Left lung (tissue), 10 donors: Measurements from ENCODE around the gene COMMD3. TPM values are rescaled to one million over a fixed set of nuclear protein-coding genes. Genes with fewer than 3 reads are reported as not detected.

Experiments used
- ATAC-seq: fragments of 200-7000 bp; cut with Tn5 transposase; one replicate; pipeline ENCODE4 v1.9.1; 2020; ENCODE audit warnings: moderate library complexity
- DNase-seq, 4 donors: peaks; one replicate each; pipeline ENCODE4 v3.0.0-alpha.2; 2013 to 2020
- H3K27ac ChIP-seq, 2 donors: fragments of 200-600 bp; sonication (generic) in 1 of 2; one replicate each; pipeline versions ENCODE4 v1.5.0 to v1.8.0; 2020 to 2021
- H3K27me3 ChIP-seq, 2 donors: fragments of 200-600 bp; sonication (generic) in 1 of 2; one replicate each; pipeline versions ENCODE4 v1.5.0 to v1.8.0; 2020 to 2021
- H3K36me3 ChIP-seq, 2 donors: fragments of 200-600 bp; sonication (generic) in 1 of 2; one replicate each; pipeline versions ENCODE4 v1.5.0 to v1.8.0; 2020 to 2021
- H3K4me1 ChIP-seq, 2 donors: fragments of 200-600 bp; one replicate each; pipeline ENCODE4 v1.8.0; 2021
- H3K4me3 ChIP-seq, 2 donors: fragments of 200-600 bp; sonication (generic) in 1 of 2; one replicate each; pipeline versions ENCODE4 v1.5.0 to v1.8.0; 2020 to 2021; ENCODE audit warnings: mild to moderate bottlenecking in 1 of 2
- H3K9me3 ChIP-seq, 2 donors: fragments of 200-600 bp; sonication (generic) in 1 of 2; one replicate each; pipeline versions ENCODE4 v1.5.0 to v1.8.0; 2020 to 2021
- CTCF ChIP-seq, 2 donors: fragments of 200-600 bp; sonication (generic) in 1 of 2; IDR thresholded peaks; one replicate each; pipeline versions ENCODE4 v1.5.0 to v1.8.0; 2021; ENCODE audit warnings: antibody characterized with exemption in 2 of 2
- intact Hi-C, 2 donors: fragments of 100-400 bp; cut with DNase I; formaldehyde crosslinking; loops; one replicate each; pipeline versions ENCODE4 v1.11.2 to v1.14.2; 2022
- polyA plus RNA-seq, 6 donors: library from polyadenylated mRNA; unstranded; fragments of 120-200 nt; gene quantifications; one replicate each; pipeline ENCODE4 v1.2.1, GENCODE V29; 2013; ENCODE audit not compliant: insufficient read length in 6 of 6
- total RNA-seq, 2 donors: library from RNA; stranded (reverse); fragmentation: NEBNext Ultra II Directional; extraction: Animal tissue kit (Norgen Biotek cat#: 25700); gene quantifications; one replicate each; pipeline ENCODE4 v1.2.1, GENCODE V29; 2021
- donor health status: DM: no; HTN: yes; CAD: no.
- donor health status: DM: no; HTN: no; CAD: no.

Gene COMMD3
- total and polyA plus RNA-seq, 8 donors: 54.3 to 88.7 (median 70.8) TPM

- TF ChIP-seq CTCF (IDR thresholded peaks at IDR 0.05): no peak
- intact Hi-C loops: loop anchor here in 1 of 2 donors (10.0 kb wide), 1 partner anchor 70 kb away; no protein-coding TSS in a partner anchor
- Histone ChIP-seq H3K27me3 (peaks cover 12 to 37% of the 10 kb centered on the region in 2 donors), H3K36me3 (peaks cover 0 to 17% of the 10 kb centered on the region in 2 donors), H3K9me3 (no peaks in the 10 kb centered on the region), H3K4me3 (peak overlapping the region in 1 of 2 donors; percentile 47), H3K4me1 (peaks cover 13 to 44% of the 10 kb centered on the region in 2 donors), H3K27ac (no peak overlapping the region)
- DNase-seq (no peak), ATAC-seq (no peak)
Observed at GRCh38 chr10:22324413-22324812, 8.2 kb downstream of the COMMD3 start.

DNA sequence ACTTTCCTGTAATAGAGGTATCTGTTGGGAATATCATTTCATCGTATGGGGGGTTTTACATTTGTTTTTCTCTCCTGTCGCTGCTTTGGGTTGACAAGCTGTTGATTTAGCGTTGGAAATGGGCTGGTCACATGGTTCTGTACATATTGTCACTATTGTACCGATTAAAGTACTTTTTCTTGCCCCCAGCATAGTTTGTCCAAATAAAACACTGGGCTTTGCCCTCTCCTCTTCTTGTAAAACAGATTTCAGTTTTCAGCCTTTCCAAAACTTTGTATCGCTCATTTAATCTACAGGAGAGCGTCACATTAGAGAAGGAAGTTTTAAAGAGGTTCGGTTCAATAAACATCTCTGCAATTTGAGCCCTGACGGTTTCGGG is 8.7 kb downstream of the COMMD3 start:
- ATAC-seq (no peak), DNase-seq (no peak)
- no peak overlapping the region for H3K27ac ChIP-seq

GRCh38 chr10:22325272-22326144 is 9.3 kb downstream of the COMMD3 start:
- TF ChIP-seq CTCF (IDR thresholded peaks at IDR 0.05): no peak
- peak overlapping the region; percentile 45 to 63 for H3K27ac ChIP-seq
- peaks cover 13 to 36% of the 10 kb centered on the region in 2 donors for H3K4me1 ChIP-seq
- H3K27me3 ChIP-seq: peaks cover 12 to 37% of the 10 kb centered on the region in 2 donors
- peaks cover 0 to 26% of the 10 kb centered on the region in 2 donors for H3K36me3 ChIP-seq
- intact Hi-C loops: loop anchor here in 1 of 2 donors (10.0 kb wide), 1 partner anchor 71 kb away; no protein-coding TSS in a partner anchor
- peak; percentile 67 to 91 (median 79) for DNase-seq
- peak; percentile 62 for ATAC-seq
- peak overlapping the region; percentile 47 to 60 for H3K4me3 ChIP-seq
- H3K9me3 ChIP-seq: no peaks in the 10 kb centered on the region

More for the DNA sequence above, 8.7 kb downstream of the COMMD3 start:
- intact Hi-C loops: loop anchor here in 1 of 2 donors (10.0 kb wide), 1 partner anchor 70 kb away; no protein-coding TSS in a partner anchor
- no peak for TF ChIP-seq CTCF (IDR thresholded peaks at IDR 0.05)
- H3K36me3 ChIP-seq: peaks cover 0 to 22% of the 10 kb centered on the region in 2 donors
- peaks cover 13 to 40% of the 10 kb centered on the region in 2 donors for H3K4me1 ChIP-seq
- H3K27me3 ChIP-seq: peaks cover 12 to 37% of the 10 kb centered on the region in 2 donors
- no peaks in the 10 kb centered on the region for H3K9me3 ChIP-seq
- H3K4me3 ChIP-seq: peak overlapping the region; percentile 47 to 60

GRCh38 chr10:22326145-22326702 is 10.0 kb downstream of the COMMD3 start:
- intact Hi-C loops: loop anchor here in 1 of 2 donors (10.0 kb wide), 1 partner anchor 71 kb away; no protein-coding TSS in a partner anchor
- Histone ChIP-seq H3K27me3 (peaks cover 12 to 36% of the 10 kb centered on the region in 2 donors), H3K4me1 (peaks cover 13 to 36% of the 10 kb centered on the region in 2 donors), H3K27ac (peak overlapping the region; percentile 45 to 63), H3K4me3 (peak overlapping the region; percentile 47 to 60), H3K36me3 (peaks cover 0 to 26% of the 10 kb centered on the region in 2 donors), H3K9me3 (no peaks in the 10 kb centered on the region)
- ATAC-seq (no peak), DNase-seq (no peak)
- TF ChIP-seq CTCF (IDR thresholded peaks at IDR 0.05): no peak

DNA sequence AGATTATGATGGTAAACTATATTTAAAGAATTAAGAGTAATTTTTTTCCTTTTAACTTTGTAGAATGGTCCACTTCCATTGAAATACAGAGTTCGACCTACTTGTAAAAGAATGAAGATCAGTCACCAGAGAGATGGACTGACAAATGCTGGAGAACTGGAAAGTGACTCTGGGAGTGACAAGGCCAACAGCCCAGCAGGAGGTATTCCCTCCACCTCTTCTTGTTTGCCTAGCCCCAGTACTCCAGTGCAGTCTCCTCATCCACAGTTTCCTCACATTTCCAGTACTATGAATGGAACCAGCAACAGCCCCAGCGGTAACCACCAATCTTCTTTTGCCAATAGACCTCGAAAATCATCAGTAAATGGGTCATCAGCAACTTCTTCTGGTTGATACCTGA is 13.0 kb downstream of the COMMD3 start:
- intact Hi-C loops: loop anchor here in 1 of 2 donors (10.0 kb wide), 1 partner anchor 74 kb away; no protein-coding TSS in a partner anchor

More for the DNA sequence above, 13.0 kb downstream of the COMMD3 start:
- H3K9me3 ChIP-seq: no peaks in the 10 kb centered on the region
- ATAC-seq: no peak
- peaks cover 6 to 30% of the 10 kb centered on the region in 2 donors for H3K4me1 ChIP-seq
- peaks cover 4 to 26% of the 10 kb centered on the region in 2 donors for H3K27me3 ChIP-seq
- no peak overlapping the region for H3K27ac ChIP-seq
- no peak for TF ChIP-seq CTCF (IDR thresholded peaks at IDR 0.05)
- no peak overlapping the region for H3K4me3 ChIP-seq
- DNase-seq: no peak
- peaks cover 0 to 26% of the 10 kb centered on the region in 2 donors for H3K36me3 ChIP-seq
